H1 (cell line): Measurements from ENCODE around the gene CC2D1A. TPM values are rescaled to one million over a fixed set of nuclear protein-coding genes. Genes with fewer than 3 reads are reported as not detected.

Experiments used
- CTCF ChIA-PET: fragments of 300-600 bp; sonication (Branson Sonifier 250); formaldehyde crosslinking; loops from one replicate; lab custom pipeline; 2021; ENCODE audit not compliant: partially characterized antibody; lab: Charles Lee
- POLR2A ChIA-PET: fragments of 300-600 bp; sonication (Branson Sonifier 250); formaldehyde crosslinking; loops from one replicate; lab custom pipeline; 2021; ENCODE audit warnings: inconsistent platforms; ENCODE audit not compliant: partially characterized antibody; lab: Charles Lee
- DNase-seq, 2 experiments: peaks; one replicate each; pipeline versions ENCODE4 v3.0.0 to v3.0.0-alpha.2; 2010 to 2022; ENCODE audit warnings: low spot score in 2 of 2, low read depth in 1 of 2, mixed read lengths in 1 of 2
- FAIRE-seq: peaks from 2 replicates; lab custom pipeline; 2011; peaks lifted over from hg19 to GRCh38; lab: Jason Lieb, UNC
- H2AFZ ChIP-seq: 2 replicates; pipeline ENCODE4 v1.8.1; 2012; ENCODE audit warnings: low read length, inconsistent platforms
- H2AK5ac ChIP-seq: 2 replicates; pipeline ENCODE4 v1.6.1; 2013; ENCODE audit warnings: low read depth, low read length
- H2BK120ac ChIP-seq: replicated peaks from 2 replicates; pipeline ENCODE3; 2013; ENCODE audit warnings: low read depth, low read length, inconsistent platforms
- H2BK12ac ChIP-seq: 2 replicates; pipeline ENCODE4 v1.6.1; 2013; ENCODE audit warnings: low read depth, low read length
- H2BK15ac ChIP-seq: 2 replicates; pipeline ENCODE4 v1.6.1; 2013; ENCODE audit warnings: low read length
- H2BK20ac ChIP-seq: 2 replicates; pipeline ENCODE4 v1.6.1; 2013; ENCODE audit warnings: low read length
- H2BK5ac ChIP-seq: 2 replicates; pipeline ENCODE4 v1.6.1; 2013; ENCODE audit warnings: low read depth, low read length
- H3K14ac ChIP-seq: 2 replicates; pipeline ENCODE4 v1.6.1; 2013; ENCODE audit warnings: inconsistent platforms; ENCODE audit not compliant: insufficient read length
- H3K18ac ChIP-seq: 2 replicates; pipeline ENCODE4 v1.6.1; 2013; ENCODE audit warnings: low read length; ENCODE audit errors: extremely low read depth
- H3K23ac ChIP-seq: 2 replicates; pipeline ENCODE4 v1.6.1; 2013; ENCODE audit warnings: inconsistent platforms; ENCODE audit not compliant: insufficient read length
- H3K23me2 ChIP-seq: 2 replicates; pipeline ENCODE4 v1.6.1; 2013; ENCODE audit warnings: low read depth, low read length
- H3K27ac ChIP-seq: 2 replicates; pipeline ENCODE4 v1.6.1; 2011; ENCODE audit warnings: low read depth, low read length, inconsistent platforms
- H3K27me3 ChIP-seq, 4 experiments: replicated peaks in 1 of 4; 1 replicate in 1 of 4; 2 replicates in 3 of 4; pipeline versions ENCODE4 v1.6.1 to v1.8.1; 2011 to 2013; ENCODE audit warnings: low read length in 3 of 4, mild to moderate bottlenecking in 3 of 4, inconsistent platforms in 2 of 4, mixed read lengths in 2 of 4, moderate library complexity in 1 of 4; ENCODE audit not compliant: control insufficient read depth in 3 of 4, insufficient read depth in 3 of 4; ENCODE audit errors: extremely low read depth in 1 of 4
- H3K36me3 ChIP-seq, 4 experiments: 2 replicates each; pipeline versions ENCODE4 v1.6.1 to v1.8.1; 2011 to 2013; ENCODE audit warnings: mild to moderate bottlenecking in 4 of 4, low read length in 3 of 4, moderate library complexity in 2 of 4, control low read depth in 1 of 4, inconsistent platforms in 1 of 4; ENCODE audit not compliant: insufficient read depth in 4 of 4, control insufficient read depth in 2 of 4
- H3K4ac ChIP-seq: replicated peaks from 2 replicates; pipeline ENCODE3; 2013; ENCODE audit warnings: low read length, low read depth, mixed read lengths, inconsistent platforms; ENCODE audit not compliant: insufficient read length
- H3K4me1 ChIP-seq, 4 experiments: replicated peaks in 1 of 4; 1 replicate in 1 of 4; 2 replicates in 3 of 4; pipeline versions ENCODE4 v1.6.1 to v1.8.1; 2011 to 2013; ENCODE audit warnings: low read length in 3 of 4, inconsistent platforms in 2 of 4, mixed read lengths in 1 of 4; ENCODE audit not compliant: insufficient read depth in 4 of 4, control insufficient read depth in 3 of 4
- H3K4me2 ChIP-seq, 2 experiments: 2 replicates each; pipeline versions ENCODE4 v1.6.1 to v1.8.1; 2011 to 2013; ENCODE audit warnings: low read depth in 2 of 2, low read length in 2 of 2, control low read depth in 1 of 2, inconsistent platforms in 1 of 2, mild to moderate bottlenecking in 1 of 2; ENCODE audit not compliant: insufficient read depth in 1 of 2
- H3K4me3 ChIP-seq, 4 experiments: fragments of 200-600, 300-600 bp in 1 of 4; sonication (generic), shearing (Covaris generic), sonication (Bioruptor Twin) in 1 of 4; 2 replicates each; pipeline versions ENCODE4 v1.5.1 to v1.8.1; 2011 to 2016; ENCODE audit warnings: low read length in 4 of 4, low read depth in 3 of 4, control low read depth in 2 of 4, inconsistent platforms in 2 of 4, mild to moderate bottlenecking in 2 of 4, mixed read lengths in 1 of 4, moderate library complexity in 1 of 4; ENCODE audit not compliant: insufficient read depth in 2 of 4; ENCODE audit errors: extremely low read depth in 1 of 4
- H3K56ac ChIP-seq: replicated peaks from 2 replicates; pipeline ENCODE3; 2013; ENCODE audit warnings: low read depth, mild to moderate bottlenecking, mixed read lengths, low read length, inconsistent platforms; ENCODE audit not compliant: insufficient read length
- H3K79me1 ChIP-seq: 2 replicates; pipeline ENCODE4 v1.6.1; 2013; ENCODE audit warnings: low read depth, low read length, control low read depth
- H3K79me2 ChIP-seq, 2 experiments: 2 replicates each; pipeline versions ENCODE4 v1.6.1 to v1.8.1; 2012 to 2013; ENCODE audit warnings: low read length in 2 of 2, mild to moderate bottlenecking in 2 of 2, inconsistent platforms in 1 of 2; ENCODE audit not compliant: insufficient read depth in 2 of 2, control insufficient read depth in 1 of 2
- H3K9ac ChIP-seq, 4 experiments: replicated peaks in 1 of 4; 1 replicate in 1 of 4; 2 replicates in 3 of 4; pipeline versions ENCODE4 v1.6.1 to v1.8.1; 2011 to 2013; ENCODE audit warnings: low read depth in 3 of 4, low read length in 3 of 4, control low read depth in 2 of 4, mild to moderate bottlenecking in 2 of 4, moderate library complexity in 2 of 4, inconsistent platforms in 1 of 4; ENCODE audit errors: extremely low read depth in 1 of 4
- H3K9me3 ChIP-seq, 2 experiments: 2 replicates each; pipeline versions ENCODE4 v1.6.1 to v1.8.1; 2012 to 2013; ENCODE audit warnings: mild to moderate bottlenecking in 2 of 2, moderate library complexity in 2 of 2, control low read depth in 1 of 2, inconsistent platforms in 1 of 2, low read depth in 1 of 2, low read length in 1 of 2, mixed read lengths in 1 of 2; ENCODE audit not compliant: insufficient read depth in 2 of 2
- H4K20me1 ChIP-seq, 2 experiments: replicated peaks in 1 of 2; 2 replicates each; pipeline versions ENCODE3 to v1.8.1; 2011 to 2013; ENCODE audit warnings: inconsistent platforms in 2 of 2, low read length in 2 of 2, mild to moderate bottlenecking in 1 of 2; ENCODE audit not compliant: insufficient read depth in 2 of 2, control insufficient read depth in 1 of 2
- H4K5ac ChIP-seq: 2 replicates; pipeline ENCODE4 v1.6.1; 2013; ENCODE audit warnings: low read length, low read depth, mixed read lengths, inconsistent platforms; ENCODE audit not compliant: insufficient read length
- H4K8ac ChIP-seq: 2 replicates; pipeline ENCODE4 v1.8.0; 2013; ENCODE audit warnings: mild to moderate bottlenecking, moderate library complexity, low read length, inconsistent platforms; ENCODE audit not compliant: insufficient read depth; ENCODE audit errors: extremely low read depth
- H4K91ac ChIP-seq: replicated peaks from 2 replicates; pipeline ENCODE3; 2013; ENCODE audit warnings: low read length, mixed read lengths, inconsistent platforms; ENCODE audit not compliant: insufficient read length
- CHD2 ChIP-seq: IDR thresholded peaks from 2 replicates; pipeline ENCODE4 v1.6.1; 2012; ENCODE audit warnings: low read length, improper control_type of control experiment
- CTCF ChIP-seq, 3 experiments: IDR thresholded peaks; 1 replicate in 2 of 3; 2 replicates in 1 of 3; pipeline versions ENCODE4 v1.5.1 to v1.6.1; 2011; ENCODE audit warnings: low read length in 3 of 3, mild to moderate bottlenecking in 3 of 3, inconsistent platforms in 2 of 3, low read depth in 1 of 3, moderate library complexity in 1 of 3; ENCODE audit not compliant: insufficient read depth in 1 of 3; ENCODE audit errors: control extremely low read depth in 1 of 3
- WGBS, 2 experiments: shearing (Covaris generic) in 1 of 2; methylation state at CpG; one replicate each; pipeline versions ENCODE4 v1.1.6 to v1.1.7; 2013 to 2015; ENCODE audit warnings: low lambda C conversion rate in 2 of 2, mixed read lengths in 2 of 2, inconsistent platforms in 1 of 2, low coverage in 1 of 2, missing lambda C conversion rate in 1 of 2; ENCODE audit not compliant: insufficient replicate concordance in 2 of 2, insufficient coverage in 1 of 2, insufficient read length in 1 of 2; ENCODE audit errors: extremely low coverage in 1 of 2, missing lambda C conversion rate in 1 of 2; 5-methylcytosine and 5-hydroxymethylcytosine counted together
- polyA plus RNA-seq, 7 experiments: library from polyadenylated mRNA; depleted of rRNA in 3 of 7; stranded (reverse) in 5 of 7; unstranded in 2 of 7; fragments of >200 nt in 5 of 7; fragments of 200-250 nt in 2 of 7; gene quantifications; 1 replicate in 5 of 7; 2 replicates in 1 of 7; 4 replicates in 1 of 7; pipeline versions ENCODE4 v1.2.1 to v1.2.3, GENCODE V29; 2011 to 2013; ENCODE audit warnings: missing spikeins in 2 of 7, mixed read lengths in 2 of 7
- total RNA-seq: library from RNA; stranded (reverse); fragmentation: NEBNext Ultra II Directional; extraction: Animal tissue kit (Norgen Biotek cat#: 25700); gene quantifications from 2 replicates; pipeline ENCODE4 v1.2.1, GENCODE V29; 2021

The CC2D1A gene
- total and polyA plus RNA-seq, 2 of the 8 experiments (the other 6 are each of a cell fraction or from before 2014, with no cell fraction given): 12.5 to 33.0 TPM

- H3K27me3 ChIP-seq: peaks cover 1 to 11% (median 7%) of the 10 kb centered on the region in 4 experiments
- no peaks in the 10 kb centered on the region for H3K36me3 ChIP-seq
- H4K91ac ChIP-seq: no peak overlapping the region
- no peaks in the 10 kb centered on the region for H3K23me2 ChIP-seq
- peaks cover 0 to 2% of the 10 kb centered on the region in 2 experiments for H4K20me1 ChIP-seq
- H2BK120ac ChIP-seq: no peak overlapping the region
- FAIRE-seq (no peak), DNase-seq (no peak)
- H3K56ac ChIP-seq: no peak overlapping the region
- no peak overlapping the region for H3K4ac ChIP-seq
- H2BK5ac ChIP-seq: no peak overlapping the region
- H4K5ac ChIP-seq: no peak overlapping the region
- H3K9me3 ChIP-seq: no peaks in the 10 kb centered on the region
- peaks cover 0 to 7% (median 5%) of the 10 kb centered on the region in 4 experiments; a peak in 5 of 7 replicates for H3K4me1 ChIP-seq
- no peak overlapping the region for H2AFZ ChIP-seq
- no peak overlapping the region for H3K27ac ChIP-seq
- no peak overlapping the region for H2BK20ac ChIP-seq
- no peak overlapping the region for H2BK15ac ChIP-seq
- no peak overlapping the region for H4K8ac ChIP-seq
- no peaks in the 10 kb centered on the region for H3K79me1 ChIP-seq
- POLR2A ChIA-PET: interaction anchor here (0.9 to 1.9 kb wide), 3 partner anchors 12 to 85 kb away, joined by 3 to 7 read pairs (median 4); partner anchors contain the start of gene C19orf53
- CTCF ChIA-PET: interaction anchor here (0.9 to 7.0 kb wide), 7 partner anchors 8 to 86 kb away, joined by 3 to 70 read pairs (median 9); partner anchors contain the start of gene C19orf53
- no peaks in the 10 kb centered on the region for H3K79me2 ChIP-seq
- no peak overlapping the region for H3K18ac ChIP-seq
- no peak overlapping the region for H3K4me2 ChIP-seq
- no peak overlapping the region for H3K4me3 ChIP-seq
- no peak overlapping the region for H2BK12ac ChIP-seq
- no peak overlapping the region for H3K23ac ChIP-seq
- H3K14ac ChIP-seq: no peak overlapping the region
- H2AK5ac ChIP-seq: no peak overlapping the region
- H3K9ac ChIP-seq: no peak overlapping the region
- 89 to 100% methylated on average over 1 to 3 of the region's 3 CpGs for WGBS, 2 experiments
- TF ChIP-seq CHD2: no peak
- TF ChIP-seq CTCF (IDR thresholded peaks at IDR 0.05; ENCODE audit: control extremely low read depth in 1 of 3, insufficient read depth in 1 of 3, low read depth in 1 of 3, low read length in 3 of 3): peak in 2 of 3 experiments; percentile 5 to 19; a peak in 2 of 4 replicates
These were observed 46.6 kb upstream of the CC2D1A start for GRCh38 chr19:13859361-13859880.
